ENCODE data around the gene RIC8B.

DNA sequence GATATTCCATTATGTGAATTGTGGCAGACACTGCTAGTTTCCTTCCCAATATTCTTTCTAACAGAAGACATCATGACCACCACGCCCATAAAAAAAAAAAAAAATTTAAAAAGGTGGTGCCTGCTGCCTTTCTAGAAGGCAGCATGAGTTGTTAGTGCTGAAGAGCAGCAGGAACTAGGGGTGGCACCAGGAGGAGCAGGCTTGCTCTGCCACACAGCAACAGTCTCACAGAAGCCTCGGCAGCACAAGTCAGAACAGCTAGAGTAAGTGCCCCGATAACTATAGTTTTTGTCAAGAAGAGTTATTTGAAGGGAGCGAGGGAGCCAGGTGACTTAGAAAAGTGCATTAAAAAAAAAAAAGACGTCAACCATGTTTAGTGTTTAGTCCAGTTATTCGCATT is 114.8 kb downstream of the RIC8B start:
- TF ChIP-seq CTCF (IDR thresholded peaks at IDR 0.05; ENCODE audit: insufficient read depth, low read depth, low read length) (no peak), EZH2 (IDR thresholded peaks at IDR 0.05; ENCODE audit: insufficient read depth, low read length) (no peak)

Measured in astrocyte (in vitro differentiated cells and primary cell).